ENCODE results near the gene CEL.

GRCh38 chr9:133090187-133090586 is 28.4 kb downstream of the CEL start:
- no peak for TF ChIP-seq CTCF (conservative IDR thresholded peaks at IDR 0.05; ENCODE audit: low read depth, low read length)
- TF ChIP-seq EZH2 (IDR thresholded peaks at IDR 0.05; ENCODE audit: borderline replicate concordance, low read depth, low read length, poor library complexity, severe bottlenecking) = no peak

Data from A673 (cell line).